HG03135 (cell line): Measurements from ENCODE around the gene SDF2L1.
"Not testable (repeated sequence)": the region's sequence is repeated elsewhere in the genome, so short reads cannot be mapped to it uniquely, and the experiment has no call there.

Experiments
- ATAC-seq: cut with Tn5 transposase; IDR thresholded peaks from one replicate; pipeline ENCODE4 v1.9.1; 2021; ENCODE audit warnings: mild to moderate bottlenecking, moderate library complexity; ENCODE audit not compliant: unreplicated experiment

The SDF2L1 gene

GRCh38 chr22:21636629-21637218 is 5.4 kb upstream of the SDF2L1 start:
- no peak for ATAC-seq

GRCh38 chr22:21637450-21637849 is 4.7 kb upstream of the SDF2L1 start:
- ATAC-seq = not testable (repeated sequence)

- no peak for ATAC-seq
Measured at GRCh38 chr22:21639359-21639758, 2.7 kb upstream of the SDF2L1 start.

GRCh38 chr22:21640810-21641209 is 1.3 kb upstream of the SDF2L1 start:
- no peak for ATAC-seq

GRCh38 chr22:21641417-21641788 is 699 bp upstream of the SDF2L1 start:
- peak; percentile 4 for ATAC-seq

- ATAC-seq = no peak
Measured at GRCh38 chr22:21642584-21643448, 714 bp downstream of the SDF2L1 start.

- no peak for ATAC-seq
Measured at GRCh38 chr22:21643533-21644357, 1.6 kb downstream of the SDF2L1 start.

GRCh38 chr22:21645513-21645912 is 3.4 kb downstream of the SDF2L1 start:
- ATAC-seq = not testable (repeated sequence)

- ATAC-seq = no peak
Measured at GRCh38 chr22:21646608-21647590, 4.8 kb downstream of the SDF2L1 start.

GRCh38 chr22:21650280-21650679 is 8.2 kb downstream of the SDF2L1 start:
- no peak for ATAC-seq

GRCh38 chr22:21650823-21651520 is 8.9 kb downstream of the SDF2L1 start:
- ATAC-seq = no peak

- peak; percentile 9 for ATAC-seq
Measured at GRCh38 chr22:21651521-21652009, 9.5 kb downstream of the SDF2L1 start.

GRCh38 chr22:21652010-21652546 is 10.0 kb downstream of the SDF2L1 start:
- peak; percentile 71 for ATAC-seq

GRCh38 chr22:21652547-21653545 is 10.7 kb downstream of the SDF2L1 start:
- peak; percentile 12 for ATAC-seq

- no peak for ATAC-seq
Measured at GRCh38 chr22:21657020-21657359, 14.9 kb downstream of the SDF2L1 start.

GRCh38 chr22:21657360-21658032 is 15.4 kb downstream of the SDF2L1 start:
- peak; percentile 59 for ATAC-seq

- no peak for ATAC-seq
Measured at GRCh38 chr22:21659864-21660525, 17.9 kb downstream of the SDF2L1 start.
